Measurements from ENCODE around the gene IL33. TPM values are rescaled to one million over a fixed set of nuclear protein-coding genes. Genes with fewer than 3 reads are reported as not detected.

Gene IL33
- total RNA-seq, 1 experiment from 2014 or later: 0.07 TPM

DNA sequence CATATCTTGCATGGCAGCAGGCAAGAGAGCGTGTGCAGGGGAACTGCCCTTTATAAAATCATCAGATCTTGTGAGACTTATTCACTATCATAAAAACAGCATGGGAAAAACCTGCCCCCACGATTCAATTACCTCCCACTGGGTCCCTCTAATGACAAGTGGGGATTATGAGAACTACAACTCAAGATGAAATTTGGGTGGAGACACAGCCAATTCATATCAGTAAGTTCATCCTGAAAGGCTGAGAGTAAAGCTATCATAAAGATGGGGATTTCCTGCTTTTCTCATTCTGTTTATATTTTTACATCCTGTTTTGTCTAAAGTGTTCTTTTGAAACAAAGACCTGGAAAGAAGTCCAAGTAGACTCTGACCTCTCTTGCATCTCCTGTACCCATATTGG is 28.9 kb upstream of the IL33 start:
- H3K27ac Mint-ChIP-seq: no peak overlapping the region
- H3K36me3 Mint-ChIP-seq: peaks cover 14% of the 10 kb centered on the region
- POLR2A ChIA-PET: no interaction called here
- TF ChIP-seq, protein P1, sequence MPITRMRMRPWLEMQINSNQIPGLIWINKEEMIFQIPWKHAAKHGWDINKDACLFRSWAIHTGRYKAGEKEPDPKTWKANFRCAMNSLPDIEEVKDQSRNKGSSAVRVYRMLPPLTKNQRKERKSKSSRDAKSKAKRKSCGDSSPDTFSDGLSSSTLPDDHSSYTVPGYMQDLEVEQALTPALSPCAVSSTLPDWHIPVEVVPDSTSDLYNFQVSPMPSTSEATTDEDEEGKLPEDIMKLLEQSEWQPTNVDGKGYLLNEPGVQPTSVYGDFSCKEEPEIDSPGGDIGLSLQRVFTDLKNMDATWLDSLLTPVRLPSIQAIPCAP (CRISPR knock-in tag; IDR thresholded peaks at IDR 0.05): no peak
- TF ChIP-seq, protein P2, sequence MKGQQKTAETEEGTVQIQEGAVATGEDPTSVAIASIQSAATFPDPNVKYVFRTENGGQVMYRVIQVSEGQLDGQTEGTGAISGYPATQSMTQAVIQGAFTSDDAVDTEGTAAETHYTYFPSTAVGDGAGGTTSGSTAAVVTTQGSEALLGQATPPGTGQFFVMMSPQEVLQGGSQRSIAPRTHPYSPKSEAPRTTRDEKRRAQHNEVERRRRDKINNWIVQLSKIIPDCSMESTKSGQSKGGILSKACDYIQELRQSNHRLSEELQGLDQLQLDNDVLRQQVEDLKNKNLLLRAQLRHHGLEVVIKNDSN (CRISPR knock-in tag; IDR thresholded peaks at IDR 0.05): no peak
- TF ChIP-seq ZBTB21 (CRISPR knock-in tag; IDR thresholded peaks at IDR 0.05; ENCODE audit: borderline replicate concordance): no peak
- TF ChIP-seq, protein P3, sequence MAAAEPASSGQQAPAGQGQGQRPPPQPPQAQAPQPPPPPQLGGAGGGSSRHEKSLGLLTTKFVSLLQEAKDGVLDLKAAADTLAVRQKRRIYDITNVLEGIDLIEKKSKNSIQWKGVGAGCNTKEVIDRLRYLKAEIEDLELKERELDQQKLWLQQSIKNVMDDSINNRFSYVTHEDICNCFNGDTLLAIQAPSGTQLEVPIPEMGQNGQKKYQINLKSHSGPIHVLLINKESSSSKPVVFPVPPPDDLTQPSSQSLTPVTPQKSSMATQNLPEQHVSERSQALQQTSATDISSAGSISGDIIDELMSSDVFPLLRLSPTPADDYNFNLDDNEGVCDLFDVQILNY (CRISPR knock-in tag; IDR thresholded peaks at IDR 0.05): no peak
- no peak for TF ChIP-seq ZNF671 (CRISPR knock-in tag; IDR thresholded peaks at IDR 0.05)
- TF ChIP-seq, protein P4, sequence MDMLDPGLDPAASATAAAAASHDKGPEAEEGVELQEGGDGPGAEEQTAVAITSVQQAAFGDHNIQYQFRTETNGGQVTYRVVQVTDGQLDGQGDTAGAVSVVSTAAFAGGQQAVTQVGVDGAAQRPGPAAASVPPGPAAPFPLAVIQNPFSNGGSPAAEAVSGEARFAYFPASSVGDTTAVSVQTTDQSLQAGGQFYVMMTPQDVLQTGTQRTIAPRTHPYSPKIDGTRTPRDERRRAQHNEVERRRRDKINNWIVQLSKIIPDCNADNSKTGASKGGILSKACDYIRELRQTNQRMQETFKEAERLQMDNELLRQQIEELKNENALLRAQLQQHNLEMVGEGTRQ (CRISPR knock-in tag; IDR thresholded peaks at IDR 0.05): no peak
- no peak for TF ChIP-seq ETV6 (CRISPR knock-in tag; IDR thresholded peaks at IDR 0.05)
- TF ChIP-seq NFE2L1 (CRISPR knock-in tag; IDR thresholded peaks at IDR 0.05): no peak
- TF ChIP-seq MYBL2 (CRISPR knock-in tag; IDR thresholded peaks at IDR 0.05): no peak
- H3K4me1 Mint-ChIP-seq: peaks cover 25% of the 10 kb centered on the region
- CTCF ChIA-PET: interaction anchor here (1.2 kb wide), 1 partner anchor 11 kb away, joined by 3 read pairs; no protein-coding TSS in a partner anchor
- peaks cover 27% of the 10 kb centered on the region for H3K9me3 Mint-ChIP-seq
- DNase-seq (ENCODE audit: low spot score) (no peak), ATAC-seq (no peak)
- H3K4me3 Mint-ChIP-seq: no peak overlapping the region
- H3K27me3 Mint-ChIP-seq (ENCODE audit: low read depth): peaks cover under 1% of the 10 kb centered on the region; the same call in 1 of the 2 replicates

DNA sequence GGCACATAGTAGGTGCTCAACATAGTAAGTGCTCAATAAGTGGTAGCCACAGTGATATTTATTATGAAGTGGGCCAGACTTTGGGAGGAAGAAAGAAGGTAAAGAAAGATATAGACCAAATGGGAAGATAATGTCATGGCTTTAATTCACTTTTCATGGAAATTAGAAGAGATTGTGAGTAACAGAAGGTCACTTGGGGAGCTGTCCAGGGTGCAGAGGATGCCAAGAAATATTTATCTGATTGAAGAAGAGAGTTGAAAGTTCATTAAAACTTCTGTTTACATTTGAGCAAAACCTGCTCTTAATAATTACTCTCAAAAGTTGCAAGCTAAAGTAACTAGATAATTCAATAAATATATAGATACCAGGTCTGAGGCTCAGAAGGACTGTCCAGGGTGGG is 28.3 kb upstream of the IL33 start:
- peaks cover 21% of the 10 kb centered on the region for H3K9me3 Mint-ChIP-seq
- DNase-seq (ENCODE audit: low spot score) (no peak), ATAC-seq (no peak)
- peaks cover 8% of the 10 kb centered on the region for H3K36me3 Mint-ChIP-seq
- CTCF ChIA-PET: interaction anchor here (1.0 to 1.6 kb wide), 3 partner anchors 10 to 119 kb away, joined by 3 to 4 read pairs (median 3); no protein-coding TSS in a partner anchor
- no peak overlapping the region for H3K27ac Mint-ChIP-seq
- TF ChIP-seq, protein P5, sequence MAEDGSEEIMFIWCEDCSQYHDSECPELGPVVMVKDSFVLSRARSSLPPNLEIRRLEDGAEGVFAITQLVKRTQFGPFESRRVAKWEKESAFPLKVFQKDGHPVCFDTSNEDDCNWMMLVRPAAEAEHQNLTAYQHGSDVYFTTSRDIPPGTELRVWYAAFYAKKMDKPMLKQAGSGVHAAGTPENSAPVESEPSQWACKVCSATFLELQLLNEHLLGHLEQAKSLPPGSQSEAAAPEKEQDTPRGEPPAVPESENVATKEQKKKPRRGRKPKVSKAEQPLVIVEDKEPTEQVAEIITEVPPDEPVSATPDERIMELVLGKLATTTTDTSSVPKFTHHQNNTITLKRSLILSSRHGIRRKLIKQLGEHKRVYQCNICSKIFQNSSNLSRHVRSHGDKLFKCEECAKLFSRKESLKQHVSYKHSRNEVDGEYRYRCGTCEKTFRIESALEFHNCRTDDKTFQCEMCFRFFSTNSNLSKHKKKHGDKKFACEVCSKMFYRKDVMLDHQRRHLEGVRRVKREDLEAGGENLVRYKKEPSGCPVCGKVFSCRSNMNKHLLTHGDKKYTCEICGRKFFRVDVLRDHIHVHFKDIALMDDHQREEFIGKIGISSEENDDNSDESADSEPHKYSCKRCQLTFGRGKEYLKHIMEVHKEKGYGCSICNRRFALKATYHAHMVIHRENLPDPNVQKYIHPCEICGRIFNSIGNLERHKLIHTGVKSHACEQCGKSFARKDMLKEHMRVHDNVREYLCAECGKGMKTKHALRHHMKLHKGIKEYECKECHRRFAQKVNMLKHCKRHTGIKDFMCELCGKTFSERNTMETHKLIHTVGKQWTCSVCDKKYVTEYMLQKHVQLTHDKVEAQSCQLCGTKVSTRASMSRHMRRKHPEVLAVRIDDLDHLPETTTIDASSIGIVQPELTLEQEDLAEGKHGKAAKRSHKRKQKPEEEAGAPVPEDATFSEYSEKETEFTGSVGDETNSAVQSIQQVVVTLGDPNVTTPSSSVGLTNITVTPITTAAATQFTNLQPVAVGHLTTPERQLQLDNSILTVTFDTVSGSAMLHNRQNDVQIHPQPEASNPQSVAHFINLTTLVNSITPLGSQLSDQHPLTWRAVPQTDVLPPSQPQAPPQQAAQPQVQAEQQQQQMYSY (CRISPR knock-in tag; IDR thresholded peaks at IDR 0.05): no peak
- no peak for TF ChIP-seq ATF6 (CRISPR knock-in tag; IDR thresholded peaks at IDR 0.05)
- no peak for TF ChIP-seq ELF4 (CRISPR knock-in tag; IDR thresholded peaks at IDR 0.05; ENCODE audit: low read depth)
- TF ChIP-seq ZNF219 (CRISPR knock-in tag; IDR thresholded peaks at IDR 0.05; ENCODE audit: borderline replicate concordance): no peak
- TF ChIP-seq ZNF121 (CRISPR knock-in tag; IDR thresholded peaks at IDR 0.05): no peak
- TF ChIP-seq NFATC4 (CRISPR knock-in tag; IDR thresholded peaks at IDR 0.05): no peak
- no peak for TF ChIP-seq FOXP4 (CRISPR knock-in tag; IDR thresholded peaks at IDR 0.05)
- TF ChIP-seq ZBTB21 (CRISPR knock-in tag; IDR thresholded peaks at IDR 0.05; ENCODE audit: borderline replicate concordance): no peak
- H3K4me3 Mint-ChIP-seq: no peak overlapping the region
- H3K4me1 Mint-ChIP-seq: peaks cover 19% of the 10 kb centered on the region
- no peaks in the 10 kb centered on the region for H3K27me3 Mint-ChIP-seq (ENCODE audit: low read depth)
- POLR2A ChIA-PET: interaction anchor here (0.5 kb wide), 1 partner anchor 532 kb away, joined by 3 read pairs; no protein-coding TSS in a partner anchor

All from WTC11 (cell line).